Hippocampal formation (tissue), 2 donors: ENCODE results near the gene PSD.

Source experiments
- DNase-seq, 2 donors: peaks; one replicate each; lab custom pipeline; 2025; lab: John Stamatoyannopoulos, UW

Gene PSD

GRCh38 chr10:102420181-102420713 is 1.7 kb upstream of the PSD start:
- DNase-seq: no peak

GRCh38 chr10:102419269-102420180 is 940 bp upstream of the PSD start:
- DNase-seq: peak in 1 of 2 donors; percentile 52

- DNase-seq: no peak
Observed at GRCh38 chr10:102416695-102417094, 1.9 kb downstream of the PSD start.

- no peak for DNase-seq
Observed at GRCh38 chr10:102416283-102416682, 2.3 kb downstream of the PSD start.

- no peak for DNase-seq
Observed at GRCh38 chr10:102414749-102415148, 3.8 kb downstream of the PSD start.

GRCh38 chr10:102413806-102414561 is 4.6 kb downstream of the PSD start:
- DNase-seq: no peak

GRCh38 chr10:102413053-102413705 is 5.4 kb downstream of the PSD start:
- DNase-seq: no peak

- no peak for DNase-seq
Observed at GRCh38 chr10:102412293-102412692, 6.3 kb downstream of the PSD start.

GRCh38 chr10:102411341-102412255 is 7.0 kb downstream of the PSD start:
- no peak for DNase-seq

- peak in 1 of 2 donors; percentile 35 for DNase-seq
Observed at GRCh38 chr10:102410429-102411073, 8.0 kb downstream of the PSD start.

- no peak for DNase-seq
Observed at GRCh38 chr10:102409604-102410428, 8.8 kb downstream of the PSD start.

GRCh38 chr10:102408728-102409603 is 9.6 kb downstream of the PSD start:
- DNase-seq: peak in 1 of 2 donors; percentile 24

- DNase-seq: no peak
Observed at GRCh38 chr10:102408131-102408727, 10.4 kb downstream of the PSD start.

GRCh38 chr10:102407425-102408130 is 11.0 kb downstream of the PSD start:
- DNase-seq: no peak

GRCh38 chr10:102406815-102407214 is 11.8 kb downstream of the PSD start:
- DNase-seq: no peak

GRCh38 chr10:102405632-102406031 is 13.0 kb downstream of the PSD start:
- no peak for DNase-seq

GRCh38 chr10:102405108-102405571 is 13.4 kb downstream of the PSD start:
- no peak for DNase-seq
